ENCODE data around the gene CELSR1.

DNA sequence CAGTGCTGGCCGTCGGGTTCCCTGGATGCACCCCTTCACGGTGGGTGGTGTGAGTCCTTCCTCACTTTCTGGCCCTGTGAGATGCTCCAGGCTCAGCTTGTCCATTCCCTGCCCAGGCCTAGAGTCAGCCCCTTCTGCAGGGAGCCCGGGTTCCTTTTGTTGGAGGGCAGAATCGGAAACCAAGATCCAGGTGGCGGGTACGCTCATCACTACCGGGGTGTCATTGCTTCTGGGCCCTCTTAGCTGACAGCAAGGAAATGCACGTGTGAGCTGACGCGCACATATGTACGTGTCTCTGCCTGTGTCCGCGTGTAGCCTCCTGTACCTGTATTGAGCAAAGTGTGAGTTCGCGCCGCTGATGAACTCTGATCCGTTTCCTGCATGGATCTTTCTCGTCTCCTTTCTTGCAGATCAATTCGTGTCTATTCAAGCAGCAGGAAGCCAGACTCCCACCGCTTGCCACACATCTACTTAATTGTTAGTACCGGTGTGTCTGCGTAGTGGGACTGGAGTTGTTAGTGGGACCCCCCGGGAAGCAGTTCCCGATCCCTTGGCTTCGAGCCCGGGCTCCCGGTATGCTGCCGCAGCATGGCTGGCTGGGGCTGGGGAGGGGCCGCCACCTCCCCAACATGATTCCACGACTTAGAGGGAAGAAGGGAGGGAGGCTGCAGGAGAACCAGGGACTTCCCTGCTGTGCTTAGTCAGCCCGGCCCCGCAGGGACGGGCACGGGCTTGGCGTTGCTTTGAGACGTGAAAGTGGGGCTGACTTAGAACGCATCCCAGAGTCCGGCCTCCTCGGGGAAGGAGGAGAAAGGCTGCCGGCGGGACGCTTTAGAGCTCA is 46.9 kb upstream of the CELSR1 start:
- no peak for TF ChIP-seq POLR2A (IDR thresholded peaks at IDR 0.05)
- TF ChIP-seq, protein P1, sequence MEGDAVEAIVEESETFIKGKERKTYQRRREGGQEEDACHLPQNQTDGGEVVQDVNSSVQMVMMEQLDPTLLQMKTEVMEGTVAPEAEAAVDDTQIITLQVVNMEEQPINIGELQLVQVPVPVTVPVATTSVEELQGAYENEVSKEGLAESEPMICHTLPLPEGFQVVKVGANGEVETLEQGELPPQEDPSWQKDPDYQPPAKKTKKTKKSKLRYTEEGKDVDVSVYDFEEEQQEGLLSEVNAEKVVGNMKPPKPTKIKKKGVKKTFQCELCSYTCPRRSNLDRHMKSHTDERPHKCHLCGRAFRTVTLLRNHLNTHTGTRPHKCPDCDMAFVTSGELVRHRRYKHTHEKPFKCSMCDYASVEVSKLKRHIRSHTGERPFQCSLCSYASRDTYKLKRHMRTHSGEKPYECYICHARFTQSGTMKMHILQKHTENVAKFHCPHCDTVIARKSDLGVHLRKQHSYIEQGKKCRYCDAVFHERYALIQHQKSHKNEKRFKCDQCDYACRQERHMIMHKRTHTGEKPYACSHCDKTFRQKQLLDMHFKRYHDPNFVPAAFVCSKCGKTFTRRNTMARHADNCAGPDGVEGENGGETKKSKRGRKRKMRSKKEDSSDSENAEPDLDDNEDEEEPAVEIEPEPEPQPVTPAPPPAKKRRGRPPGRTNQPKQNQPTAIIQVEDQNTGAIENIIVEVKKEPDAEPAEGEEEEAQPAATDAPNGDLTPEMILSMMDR (IDR thresholded peaks at IDR 0.05), result no peak
- no peak for TF ChIP-seq EP300 (IDR thresholded peaks at IDR 0.05)
- no peak for TF ChIP-seq POLR2AphosphoS5 (IDR thresholded peaks at IDR 0.05)

All from sigmoid colon (tissue), 4 donors.